Endothelial cell of hepatic sinusoid (primary cell): ENCODE results near the gene IL1RL1.

Source experiments
- in situ Hi-C: cut with HindIII; loops from 2 replicates; pipeline ENCODE4 v1.10.0; 2017; ENCODE audit warnings: low sequenced_read_pairs

IL1RL1 gene

DNA sequence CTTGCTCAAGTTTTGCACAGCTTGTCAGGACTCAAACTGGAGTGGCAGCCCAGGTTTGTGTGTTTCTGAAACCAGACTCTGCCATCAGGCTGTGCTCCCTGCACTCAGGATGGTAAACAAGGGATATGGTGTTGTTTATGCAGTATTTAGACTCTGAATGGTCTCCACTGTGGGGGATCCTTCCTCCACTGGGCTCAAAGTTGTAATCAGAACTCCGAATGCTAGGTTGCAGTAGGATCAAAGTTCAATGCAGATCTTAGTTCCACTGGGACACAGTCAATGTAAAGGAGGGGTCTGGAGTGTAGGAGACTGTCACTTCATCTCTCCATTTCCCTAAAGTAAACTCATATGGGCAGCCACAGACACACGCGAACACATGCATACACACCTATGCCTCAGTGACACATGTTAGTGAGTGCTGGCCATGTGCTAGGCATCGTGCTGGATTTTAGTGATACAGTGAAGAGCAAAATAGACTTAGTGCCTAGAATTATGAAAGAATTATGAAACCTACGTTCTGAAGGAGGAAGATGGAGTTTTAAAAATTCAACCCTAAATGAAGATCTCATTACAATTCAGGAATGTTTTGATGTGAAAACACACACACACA, 50.4 kb downstream of the IL1RL1 start:
- in situ Hi-C loops: no loop called here

DNA sequence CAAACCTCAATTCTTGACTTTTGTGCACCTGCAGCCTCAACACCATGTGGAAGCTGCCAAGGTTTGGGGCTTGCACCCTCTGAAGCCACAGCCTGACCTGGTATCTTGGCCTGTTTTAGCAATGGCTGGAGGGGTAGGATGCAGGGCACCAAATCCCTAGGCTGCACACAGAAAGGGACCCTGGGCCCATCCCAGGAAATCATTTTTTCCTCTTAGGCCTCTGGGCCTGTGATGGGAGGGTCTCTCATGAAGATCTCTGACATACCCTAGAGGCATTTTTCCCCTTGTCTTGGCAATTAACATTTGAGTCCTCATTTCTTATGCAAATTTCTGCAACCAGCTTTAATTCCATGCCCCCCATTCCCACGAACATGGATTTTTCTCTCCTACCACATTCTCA, 54.4 kb downstream of the IL1RL1 start:
- in situ Hi-C loops: no loop called here

DNA sequence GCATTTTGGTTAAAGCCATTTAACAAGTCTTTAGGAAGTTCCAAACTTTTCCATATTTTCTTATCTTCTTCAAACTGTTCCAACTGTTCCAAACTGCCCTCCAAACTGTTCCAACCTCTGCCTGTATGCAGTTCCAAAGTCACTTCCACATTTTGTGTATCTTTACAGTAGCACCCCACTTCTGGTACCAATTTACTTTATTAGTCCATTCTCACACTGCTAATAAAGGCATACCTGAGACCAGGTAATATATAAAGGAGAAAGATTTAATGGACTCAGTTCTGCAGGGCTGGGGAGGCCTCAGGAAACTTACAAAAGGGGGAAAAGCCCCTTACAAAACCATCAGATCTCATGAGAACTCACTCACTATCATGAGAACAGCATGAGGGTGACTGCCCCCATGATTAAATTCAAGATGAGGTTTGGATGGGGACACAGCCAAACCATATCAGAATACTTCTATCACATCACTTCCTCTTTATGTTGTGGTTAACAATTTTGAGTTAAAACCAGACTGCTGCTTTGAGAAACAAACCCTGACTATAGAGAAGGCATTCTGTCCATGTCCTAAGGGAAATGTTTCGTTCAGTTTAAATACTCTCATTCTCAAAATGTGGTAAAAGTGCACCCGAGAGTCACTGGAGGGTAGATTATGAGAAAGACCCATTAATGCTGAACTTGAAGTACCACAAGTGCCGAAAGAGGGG, 55.2 kb downstream of the IL1RL1 start:
- in situ Hi-C loops: no loop called here

DNA sequence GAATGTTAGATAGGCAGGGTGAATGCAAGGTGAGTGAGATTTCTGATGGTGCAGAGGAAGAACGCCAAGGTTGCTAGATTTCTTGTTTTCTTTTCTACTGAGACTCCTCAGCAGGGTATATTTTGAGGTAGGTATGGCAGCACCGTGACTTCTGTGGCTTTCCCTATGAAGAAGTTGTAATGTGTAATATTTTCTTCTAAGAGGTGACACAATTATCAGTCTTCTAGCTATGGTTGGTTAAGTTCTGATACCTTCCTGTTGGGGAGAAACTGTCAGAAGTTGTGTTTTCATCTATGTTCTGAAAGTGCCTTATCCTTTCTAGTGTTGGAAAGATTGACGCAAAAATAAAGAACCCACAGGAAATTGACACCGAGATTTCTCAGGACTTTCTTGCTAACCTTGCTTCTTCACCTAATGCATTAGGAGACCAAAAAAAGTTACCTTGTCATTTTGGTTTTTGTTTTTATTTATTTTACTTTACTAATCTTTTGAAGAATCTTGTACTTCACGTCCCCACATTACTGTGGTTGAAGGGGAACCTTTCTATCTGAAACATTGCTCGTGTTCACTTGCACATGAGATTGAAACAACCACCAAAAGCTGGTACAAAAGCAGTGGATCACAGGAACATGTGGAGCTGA, 56.1 kb downstream of the IL1RL1 start:
- in situ Hi-C loops: no loop called here

DNA sequence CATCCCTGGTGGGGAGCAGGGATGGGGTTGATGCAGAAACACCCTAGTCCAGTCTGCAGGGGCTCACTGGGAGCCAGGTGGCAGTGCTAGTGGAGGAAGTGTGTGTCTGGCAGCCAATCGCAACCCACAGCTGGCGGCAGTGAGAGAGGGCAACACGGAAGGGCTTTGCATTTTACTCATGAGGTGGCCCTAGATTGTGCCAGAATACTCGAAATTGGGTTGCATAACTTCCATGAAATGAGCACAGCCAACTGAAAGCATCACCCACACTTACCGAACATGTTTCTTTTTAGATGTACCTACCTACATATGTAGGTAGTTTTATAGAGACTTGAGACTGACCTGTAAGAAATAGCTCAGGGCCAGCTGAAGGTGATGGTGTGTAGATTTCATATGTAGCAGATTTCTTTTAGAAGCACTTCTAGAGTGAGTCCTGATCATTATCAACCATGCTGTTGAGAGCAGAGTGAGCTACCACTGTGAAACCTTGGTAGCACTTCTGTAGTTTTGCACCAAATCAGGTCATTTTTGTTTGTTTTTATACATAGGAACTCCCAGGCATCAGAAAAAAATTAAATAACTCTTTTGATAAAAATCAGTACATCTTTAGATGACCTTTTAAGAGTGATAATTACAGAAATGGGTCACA, 57.2 kb downstream of the IL1RL1 start:
- in situ Hi-C loops: no loop called here

DNA sequence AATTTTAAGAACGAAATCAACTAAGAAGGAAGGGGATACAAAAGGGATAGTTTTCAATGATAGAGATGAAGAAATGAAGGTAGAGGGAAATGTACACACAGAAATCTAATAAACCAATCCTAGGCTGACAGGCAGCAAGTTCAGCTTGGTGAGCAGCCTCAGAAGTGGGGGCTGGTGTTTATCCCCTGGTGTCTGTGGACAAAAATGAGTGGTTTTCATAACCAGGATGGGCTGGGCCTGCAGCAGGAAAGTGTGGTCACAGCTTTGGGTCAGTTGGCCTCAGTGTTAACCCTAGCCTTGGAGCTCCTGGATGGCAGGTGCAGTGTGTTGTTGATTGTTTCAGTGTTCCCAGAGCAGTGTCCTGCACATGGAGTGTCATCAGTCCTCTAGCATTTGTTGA, 58.5 kb downstream of the IL1RL1 start:
- in situ Hi-C loops: no loop called here

DNA sequence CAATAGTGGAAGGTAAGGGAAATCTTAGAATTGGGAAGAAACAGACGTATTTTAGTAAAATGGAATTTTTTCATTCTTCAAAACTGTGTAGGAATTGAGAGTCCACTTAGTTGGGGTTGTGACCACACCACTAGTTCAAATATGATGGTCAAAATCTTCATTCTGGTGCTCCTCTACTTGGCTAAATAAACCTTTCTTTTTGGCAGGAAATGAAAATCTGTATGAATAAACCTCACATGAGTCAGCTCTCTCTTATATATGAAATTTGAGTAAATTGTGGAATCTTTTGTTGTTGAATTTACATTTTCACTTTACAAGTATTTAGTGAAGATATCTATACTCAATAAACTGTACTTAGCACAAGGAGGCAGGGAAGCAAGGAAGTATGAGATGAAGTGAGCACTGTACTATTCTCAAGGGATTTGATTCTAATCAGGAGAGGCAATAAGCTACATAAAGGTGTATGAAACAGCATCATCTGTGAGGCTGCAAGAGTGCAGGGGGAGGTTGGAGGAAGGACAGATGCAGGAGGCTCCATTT, 64.8 kb downstream of the IL1RL1 start:
- in situ Hi-C loops: no loop called here

DNA sequence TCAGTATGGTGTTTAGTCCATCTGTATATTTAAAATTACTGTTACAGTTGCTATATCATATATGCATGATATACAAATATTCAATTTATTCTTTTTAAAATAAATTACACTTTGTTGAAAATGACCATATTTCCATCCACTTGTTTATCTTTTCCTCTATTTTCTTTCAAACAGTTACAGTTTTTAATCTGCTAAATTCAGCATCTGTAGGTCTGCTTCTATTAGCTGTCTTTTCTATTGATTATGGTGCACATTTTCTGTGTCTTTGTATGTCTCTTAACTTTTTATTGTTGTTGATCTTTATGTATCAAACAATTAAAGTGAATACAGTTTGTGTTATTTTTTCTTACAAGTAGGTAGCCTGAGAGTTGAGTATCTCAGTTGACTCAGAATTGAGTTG, 72.4 kb downstream of the IL1RL1 start:
- in situ Hi-C loops: no loop called here

DNA sequence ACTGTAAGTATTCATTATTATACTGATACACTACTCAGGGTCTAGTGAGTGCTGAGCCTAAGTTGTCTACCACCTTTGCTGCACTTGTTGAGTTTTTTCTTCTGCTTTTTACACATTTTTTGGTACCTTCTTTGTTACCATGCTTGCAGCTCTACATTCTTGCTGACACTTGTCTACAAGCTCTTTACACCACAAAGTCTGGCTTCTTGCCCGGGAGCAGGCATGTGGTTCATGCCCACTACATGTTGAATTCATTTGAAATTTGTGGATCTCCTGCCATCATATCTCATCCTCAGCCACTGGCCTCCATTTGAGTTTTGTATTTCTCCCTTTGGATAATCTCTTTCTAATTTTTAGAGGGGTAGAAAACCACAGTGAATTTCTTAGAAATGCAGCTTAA, 74.2 kb downstream of the IL1RL1 start:
- in situ Hi-C loops: loop anchor here (5.0 kb wide), 2 partner anchors 42 to 53 kb away; no protein-coding TSS in a partner anchor

DNA sequence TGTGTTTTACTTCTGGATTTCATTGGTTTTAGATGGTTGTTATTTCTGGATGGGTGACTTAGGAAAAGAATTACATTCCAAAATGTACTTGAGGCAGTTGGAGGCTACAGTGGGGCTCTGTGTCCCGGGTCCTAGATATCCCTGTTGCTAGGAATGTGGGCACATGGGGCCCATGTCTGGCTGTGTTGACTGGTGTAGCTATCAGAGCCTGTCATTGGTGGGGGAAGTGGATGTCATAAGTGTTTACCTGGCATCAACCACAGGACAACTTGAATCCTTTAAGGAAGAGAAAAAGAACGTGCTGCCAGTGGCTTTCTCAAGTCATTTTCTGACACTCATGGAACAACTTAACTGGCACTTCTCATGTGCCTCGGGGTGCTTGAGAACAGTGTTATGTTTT, 74.6 kb downstream of the IL1RL1 start:
- in situ Hi-C loops: loop anchor here (5.0 kb wide), 2 partner anchors 41 to 54 kb away; no protein-coding TSS in a partner anchor

DNA sequence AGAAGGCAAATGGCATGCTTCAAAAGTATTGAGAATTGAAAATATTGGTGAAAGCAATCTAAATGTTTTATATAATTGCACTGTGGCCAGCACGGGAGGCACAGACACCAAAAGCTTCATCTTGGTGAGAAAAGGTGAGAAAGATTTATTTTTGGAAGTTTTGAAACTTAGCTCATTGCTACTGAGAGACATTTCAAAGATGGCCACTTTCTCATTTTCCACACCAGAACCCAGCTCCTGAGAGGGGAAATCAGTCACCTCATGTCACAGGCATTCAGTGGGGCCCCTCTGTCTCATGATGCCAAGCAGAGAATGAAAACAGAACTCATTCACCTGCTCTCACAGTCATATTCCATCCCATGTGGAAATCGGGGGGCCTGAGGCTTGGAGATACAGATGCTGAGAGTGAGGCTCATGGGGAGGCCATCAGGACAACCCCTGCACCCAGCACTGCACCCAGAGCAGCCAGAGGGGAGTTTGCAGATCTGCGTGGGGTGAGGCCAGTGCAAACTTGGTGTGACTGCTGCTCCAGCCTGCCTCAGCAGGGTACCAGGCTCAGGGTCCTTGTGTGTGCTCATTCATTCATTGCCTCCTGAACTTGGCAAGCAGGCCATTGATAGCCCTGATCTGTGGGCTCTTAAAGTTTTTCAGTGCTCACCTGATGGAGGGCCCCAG, 75.6 kb downstream of the IL1RL1 start:
- in situ Hi-C loops: loop anchor here (5.0 kb wide), 2 partner anchors 40 to 55 kb away; no protein-coding TSS in a partner anchor

DNA sequence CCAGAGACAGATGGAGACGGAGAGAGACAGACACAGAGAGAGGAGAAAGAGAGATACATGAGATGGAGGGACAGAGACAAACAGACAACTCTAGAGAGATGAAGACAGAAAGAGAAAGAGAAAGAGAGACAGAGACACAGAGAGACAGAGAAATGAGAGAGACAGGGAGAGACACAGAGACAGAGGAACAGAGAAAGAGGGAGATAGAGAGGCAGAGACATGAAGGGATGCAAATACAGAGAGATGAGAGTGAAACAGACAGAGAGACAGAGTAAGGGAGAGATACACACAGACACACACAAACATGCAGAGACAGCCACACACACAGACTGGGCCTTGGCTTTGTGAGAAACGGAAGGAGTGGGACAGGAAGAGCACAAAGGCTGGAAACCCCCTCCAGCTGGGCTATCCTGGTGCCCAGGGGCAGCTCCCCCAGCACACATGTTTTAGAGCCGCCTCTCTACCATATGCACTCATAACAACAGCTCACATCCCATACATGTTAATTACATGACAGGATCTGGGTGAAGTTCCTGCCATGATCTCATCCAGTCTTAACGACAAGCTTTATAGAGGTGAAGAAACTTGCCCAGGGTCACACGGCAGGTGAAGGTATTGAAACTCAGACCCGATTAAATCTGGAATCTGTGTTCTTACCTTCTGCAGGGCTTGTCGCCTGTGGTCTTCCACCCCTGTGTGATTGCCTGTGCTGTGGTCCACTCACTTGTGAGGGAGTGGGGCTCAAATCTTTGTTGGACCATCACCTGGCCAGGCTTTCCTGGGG, 76.6 kb downstream of the IL1RL1 start:
- in situ Hi-C loops: loop anchor here (5.0 kb wide), 2 partner anchors 39 to 56 kb away; no protein-coding TSS in a partner anchor

DNA sequence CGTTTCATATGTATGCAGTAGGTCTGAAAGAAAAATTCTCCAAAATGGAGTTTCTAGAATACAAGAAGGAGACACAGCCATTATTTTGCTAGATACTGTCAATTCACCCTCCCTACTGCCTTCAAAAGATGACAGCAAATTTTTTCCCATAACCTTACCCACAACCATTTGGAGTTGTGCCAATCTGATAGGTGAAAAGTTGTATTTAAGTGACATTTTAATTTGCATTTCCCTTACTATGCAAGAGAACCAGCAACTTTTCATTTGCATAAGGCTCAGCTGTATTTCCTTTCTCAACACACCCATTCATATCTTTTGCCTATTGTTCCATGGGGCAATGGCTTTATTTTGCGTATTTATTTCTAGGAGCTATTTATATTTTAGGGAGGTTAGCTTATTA, 80.2 kb downstream of the IL1RL1 start:
- in situ Hi-C loops: no loop called here

DNA sequence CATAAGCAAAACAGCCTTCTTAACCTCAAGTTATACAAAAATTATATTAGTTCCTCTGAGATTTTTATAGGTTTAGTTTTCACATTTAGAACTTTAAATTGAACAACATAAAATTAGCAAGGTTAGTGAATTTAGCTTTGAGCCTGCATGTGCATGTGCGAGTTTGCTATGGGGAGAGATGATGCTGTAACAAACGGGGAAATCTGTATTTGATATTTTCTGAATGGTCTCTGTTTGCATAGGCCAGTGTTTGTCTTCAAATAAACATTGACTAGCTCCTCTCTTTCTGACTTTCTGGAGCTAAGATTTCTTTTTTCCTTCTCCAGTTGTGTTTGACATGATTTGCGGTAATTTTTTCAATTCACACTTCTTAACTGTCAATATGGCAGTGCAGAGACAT, 80.7 kb downstream of the IL1RL1 start:
- in situ Hi-C loops: no loop called here

DNA sequence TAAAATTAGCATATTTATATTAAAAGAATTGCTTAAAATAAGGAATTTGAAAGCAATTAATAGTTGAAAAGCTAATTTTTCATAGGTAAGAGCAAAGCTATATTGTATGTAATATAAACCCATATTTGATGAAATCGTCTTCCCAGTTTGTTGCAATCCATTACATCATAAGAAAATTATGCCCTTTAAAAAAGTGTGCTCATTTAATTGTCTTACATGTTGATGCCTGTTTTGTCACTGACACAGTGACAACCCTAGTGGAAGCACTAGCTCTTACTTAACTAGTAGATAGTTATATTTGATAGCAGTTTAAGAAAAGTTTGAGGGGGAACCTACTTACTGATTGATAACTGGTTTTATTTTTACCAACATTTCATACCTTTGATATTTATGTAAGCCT, 81.6 kb downstream of the IL1RL1 start:
- in situ Hi-C loops: no loop called here

DNA sequence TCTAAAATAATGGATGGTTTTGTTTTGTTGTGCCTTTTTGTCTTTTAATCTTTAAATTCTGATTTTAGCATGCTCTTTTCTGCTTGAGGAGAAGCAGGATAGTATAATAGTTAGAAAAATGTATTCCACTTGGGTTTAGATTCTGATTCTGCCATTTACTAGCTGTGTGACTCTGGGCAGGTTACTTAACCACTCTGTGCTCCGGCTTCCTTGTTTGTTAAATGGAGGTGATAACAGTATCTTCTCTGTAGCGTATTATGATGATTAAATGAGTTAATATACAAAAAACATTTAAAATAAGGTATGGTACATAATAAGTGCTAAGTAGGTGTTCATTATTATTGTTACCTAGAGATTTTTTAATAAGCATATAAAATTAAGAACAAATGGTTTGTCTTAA, 84.6 kb downstream of the IL1RL1 start:
- in situ Hi-C loops: no loop called here

DNA sequence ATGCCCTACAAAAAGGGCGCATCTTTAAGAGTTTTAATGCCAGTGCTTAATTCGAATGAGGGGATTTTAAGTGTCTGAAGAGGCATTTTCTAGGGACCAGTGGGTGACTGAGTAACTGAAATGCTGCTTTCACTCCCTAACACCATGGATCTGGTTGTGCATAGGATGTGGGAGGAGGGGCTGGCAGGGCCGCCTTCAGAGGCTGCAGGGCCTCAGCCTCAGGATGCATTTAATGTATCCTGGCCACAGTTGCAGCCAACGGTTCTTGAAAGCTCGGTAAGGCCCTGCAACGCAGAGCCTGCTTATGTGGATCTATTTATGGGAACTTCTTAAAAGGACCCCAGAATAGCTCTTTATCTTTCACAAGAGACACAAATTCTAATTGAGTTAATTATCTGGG, 85.8 kb downstream of the IL1RL1 start:
- in situ Hi-C loops: no loop called here

DNA sequence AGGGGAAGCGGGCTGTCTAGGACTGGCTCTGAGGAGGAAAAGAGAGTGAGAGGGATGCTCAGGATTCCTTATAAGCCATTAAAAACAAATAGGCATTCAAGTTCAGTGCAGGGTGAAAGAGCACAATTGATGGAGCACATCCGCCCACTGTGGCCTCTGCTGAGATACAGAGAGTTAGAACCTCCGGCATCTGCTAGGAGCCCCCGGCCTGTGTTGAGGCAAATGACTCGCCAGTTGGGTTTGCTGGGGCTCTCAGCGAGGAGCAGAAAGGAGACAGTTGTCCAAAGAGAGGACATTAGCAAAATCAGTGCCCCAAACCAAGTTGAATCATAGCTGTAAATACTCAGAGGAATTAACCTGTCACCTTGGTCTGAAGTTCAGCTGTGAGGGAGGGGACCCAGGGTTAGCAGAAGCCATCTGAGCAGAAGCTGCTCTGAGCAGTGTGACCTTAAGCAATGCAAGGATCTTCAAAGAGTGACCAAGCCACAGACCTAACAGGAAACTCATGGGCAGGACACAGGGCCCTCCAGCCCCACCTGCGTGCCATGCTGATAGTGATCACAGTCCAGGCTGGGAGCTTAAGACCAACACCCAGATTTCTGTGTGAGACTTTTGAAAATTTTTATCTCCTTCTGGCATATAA, 88.3 kb downstream of the IL1RL1 start:
- in situ Hi-C loops: no loop called here

DNA sequence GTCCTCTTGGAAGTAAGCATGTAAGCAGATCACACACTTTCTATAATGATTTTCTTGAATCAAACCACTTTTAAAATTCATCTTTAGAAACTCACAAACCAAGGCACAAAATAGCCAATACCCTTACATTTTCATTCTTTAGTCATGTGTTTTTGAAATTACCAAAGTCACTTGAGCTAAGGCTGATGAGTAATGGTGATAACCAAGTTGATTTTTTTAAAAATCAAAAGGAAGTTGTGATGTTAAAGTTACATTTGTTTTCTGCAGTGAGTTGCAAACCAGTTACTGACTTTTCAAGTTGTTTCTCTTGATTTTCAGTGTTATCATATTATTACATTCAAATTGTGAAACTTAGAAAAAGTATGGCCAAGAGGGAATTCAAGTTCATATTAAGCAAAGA, 90.1 kb downstream of the IL1RL1 start:
- in situ Hi-C loops: no loop called here
